SK-N-SH (cell line): ENCODE results near the gene NAP1L1. TPM values are rescaled to one million over a fixed set of nuclear protein-coding genes. Genes with fewer than 3 reads are reported as not detected.

ENCODE experiments used
- CTCF ChIA-PET: fragments of 300-600, 350-600 bp; formaldehyde crosslinking; extraction: SDS; loops from one replicate; lab custom pipeline; 2021; lab: Yijun Ruan, JAX
- POLR2A ChIA-PET: fragments of 350-600 bp; sonication (Branson Sonifier 250); formaldehyde crosslinking; extraction: SDS; loops from one replicate; lab custom pipeline; 2020; ENCODE audit warnings: antibody characterized with exemption, inconsistent platforms; lab: Yijun Ruan, JAX
- DNase-seq: peaks from one replicate; pipeline ENCODE4 v3.0.0; 2012
- H2AFZ ChIP-seq: fragments of 200-600 bp; sonication (generic); 2 replicates; pipeline ENCODE4 v1.8.1; 2016; ENCODE audit warnings: antibody characterized with exemption, mild to moderate bottlenecking, low read depth
- H3F3A ChIP-seq: fragments of 200-600 bp; sonication (generic); replicated peaks from 2 replicates; pipeline ENCODE3; 2016; ENCODE audit warnings: antibody characterized with exemption, mild to moderate bottlenecking; ENCODE audit not compliant: insufficient read depth
- H3K27ac ChIP-seq, 2 experiments: fragments of 200-500 bp in 1 of 2; fragments of 200-600 bp in 1 of 2; sonication (Bioruptor generic) in 1 of 2; sonication (generic), shearing (Covaris generic) in 1 of 2; 2 replicates each; pipeline versions ENCODE4 v1.5.1 to v1.6.1; 2014 to 2016; ENCODE audit warnings: low read depth in 2 of 2, inconsistent platforms in 1 of 2, low read length in 1 of 2, mild to moderate bottlenecking in 1 of 2, mixed read lengths in 1 of 2
- H3K27me3 ChIP-seq: fragments of 200-600 bp; sonication (generic), shearing (Covaris generic); 2 replicates; pipeline ENCODE4 v1.6.1; 2016; ENCODE audit warnings: mixed run types; ENCODE audit not compliant: insufficient read depth
- H3K36me3 ChIP-seq, 2 experiments: fragments of 200-500 bp in 1 of 2; fragments of 200-600 bp in 1 of 2; sonication (Bioruptor generic) in 1 of 2; sonication (generic) in 1 of 2; replicated peaks in 1 of 2; 2 replicates each; pipeline versions ENCODE3 to v1.5.1; 2014 to 2016; ENCODE audit warnings: low read length in 1 of 2, mild to moderate bottlenecking in 1 of 2; ENCODE audit not compliant: insufficient read depth in 2 of 2, control insufficient read depth in 1 of 2
- H3K4me1 ChIP-seq, 2 experiments: fragments of 200-500 bp in 1 of 2; fragments of 200-600 bp in 1 of 2; sonication (Bioruptor generic) in 1 of 2; sonication (generic), shearing (Covaris generic) in 1 of 2; 2 replicates each; pipeline versions ENCODE4 v1.5.1 to v1.6.1; 2014 to 2016; ENCODE audit warnings: low read depth in 1 of 2, low read length in 1 of 2, mixed run types in 1 of 2; ENCODE audit not compliant: insufficient read depth in 2 of 2, control insufficient read depth in 1 of 2
- H3K4me2 ChIP-seq: fragments of 200-600 bp; sonication (generic), shearing (Covaris generic); 2 replicates; pipeline ENCODE4 v1.6.1; 2017; ENCODE audit warnings: mixed run types
- H3K4me3 ChIP-seq, 2 experiments: fragments of 200-500 bp in 1 of 2; fragments of 200-600 bp in 1 of 2; sonication (Bioruptor generic) in 1 of 2; sonication (generic), shearing (Covaris generic) in 1 of 2; 2 replicates each; pipeline versions ENCODE4 v1.5.1 to v1.8.1; 2014 to 2016; ENCODE audit warnings: low read depth in 2 of 2, inconsistent platforms in 1 of 2, low read length in 1 of 2, mild to moderate bottlenecking in 1 of 2, mixed read lengths in 1 of 2, moderate library complexity in 1 of 2
- H3K79me2 ChIP-seq: fragments of 200-600 bp; sonication (generic); 2 replicates; pipeline ENCODE4 v1.8.1; 2017; ENCODE audit warnings: mild to moderate bottlenecking; ENCODE audit not compliant: insufficient read depth
- H3K9ac ChIP-seq: fragments of 200-600 bp; sonication (generic); 2 replicates; pipeline ENCODE4 v1.6.1; 2017; ENCODE audit warnings: mixed run types
- H3K9me2 ChIP-seq: fragments of 200-600 bp; sonication (generic); 2 replicates; pipeline ENCODE4 v1.6.1; 2017; ENCODE audit warnings: mixed run types
- H3K9me3 ChIP-seq: fragments of 200-600 bp; sonication (generic); 2 replicates; pipeline ENCODE4 v1.6.1; 2017; ENCODE audit warnings: mixed run types, mild to moderate bottlenecking, moderate library complexity
- H4K20me1 ChIP-seq: fragments of 200-600 bp; sonication (generic); 2 replicates; pipeline ENCODE4 v1.6.1; 2017; ENCODE audit warnings: mild to moderate bottlenecking, mixed run types; ENCODE audit not compliant: insufficient read depth
- CTCF ChIP-seq: fragments of 200-600 bp; sonication (generic); IDR thresholded peaks from 2 replicates; pipeline ENCODE4 v1.6.1; 2017; ENCODE audit warnings: antibody characterized with exemption, mild to moderate bottlenecking, moderate library complexity
- ELF1 ChIP-seq: IDR thresholded peaks from 2 replicates; pipeline ENCODE4 v1.4.0; 2012
- EZH2phosphoT487 ChIP-seq: fragments of 200-600 bp; sonication (generic); IDR thresholded peaks from 2 replicates; pipeline ENCODE4 v1.6.1; 2017; ENCODE audit warnings: low read depth, mixed run types, mild to moderate bottlenecking, antibody characterized with exemption, moderate library complexity, borderline replicate concordance
- FOSL2 ChIP-seq: IDR thresholded peaks from 2 replicates; pipeline ENCODE4 v1.4.0; 2012; ENCODE audit warnings: low read depth, mild to moderate bottlenecking, moderate library complexity, borderline replicate concordance
- IRF3 ChIP-seq: fragments of 150-350 bp; IDR thresholded peaks from 2 replicates; pipeline ENCODE4 v1.6.1; 2016; ENCODE audit warnings: mild to moderate bottlenecking, low read depth, low read length
- MAX ChIP-seq: IDR thresholded peaks from 2 replicates; pipeline ENCODE4 v1.4.0; 2012; ENCODE audit warnings: low read depth
- NRF1 ChIP-seq: IDR thresholded peaks from 2 replicates; pipeline ENCODE4 v1.6.1; 2012; ENCODE audit warnings: low read depth, mild to moderate bottlenecking, low read length
- TCF12 ChIP-seq: IDR thresholded peaks from 2 replicates; pipeline ENCODE4 v1.4.0; 2012
- TEAD4 ChIP-seq: IDR thresholded peaks from 2 replicates; pipeline ENCODE4 v1.4.0; 2012; ENCODE audit warnings: mild to moderate bottlenecking, borderline replicate concordance; ENCODE audit not compliant: insufficient read depth
- WGBS: methylation state at CpG from one replicate; pipeline ENCODE4 v1.1.6; 2017; ENCODE audit warnings: low lambda C conversion rate; 5-methylcytosine and 5-hydroxymethylcytosine counted together
- polyA plus RNA-seq, 3 experiments: library from polyadenylated mRNA; depleted of rRNA; stranded (reverse); fragments of >200 nt; gene quantifications; 2 replicates each; pipeline ENCODE4 v1.2.3, GENCODE V29; 2012
- TF ChIP-seq, protein P1 (sequence below): fragments of 150-350 bp; IDR thresholded peaks from 2 replicates; pipeline ENCODE4 v1.6.1; 2017; ENCODE audit warnings: antibody characterized with exemption, low read length, low read depth, borderline replicate concordance
- TF ChIP-seq, protein P2 (sequence below): IDR thresholded peaks from 2 replicates; pipeline ENCODE4 v1.4.0; 2012; ENCODE audit warnings: low read depth, borderline replicate concordance

Gene NAP1L1
- polyA plus RNA-seq, 1 of the 3 experiments (the other 2 are of a cell fraction) = 197 TPM

GRCh38 chr12:75997658-75998057, 86.8 kb downstream of the NAP1L1 start (continued):
- TF ChIP-seq EZH2phosphoT487 (no peak), CTCF (no peak), FOSL2 (no peak), TEAD4 (no peak)
- TF ChIP-seq, protein P1, sequence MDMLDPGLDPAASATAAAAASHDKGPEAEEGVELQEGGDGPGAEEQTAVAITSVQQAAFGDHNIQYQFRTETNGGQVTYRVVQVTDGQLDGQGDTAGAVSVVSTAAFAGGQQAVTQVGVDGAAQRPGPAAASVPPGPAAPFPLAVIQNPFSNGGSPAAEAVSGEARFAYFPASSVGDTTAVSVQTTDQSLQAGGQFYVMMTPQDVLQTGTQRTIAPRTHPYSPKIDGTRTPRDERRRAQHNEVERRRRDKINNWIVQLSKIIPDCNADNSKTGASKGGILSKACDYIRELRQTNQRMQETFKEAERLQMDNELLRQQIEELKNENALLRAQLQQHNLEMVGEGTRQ = no peak
- TF ChIP-seq, protein P2, sequence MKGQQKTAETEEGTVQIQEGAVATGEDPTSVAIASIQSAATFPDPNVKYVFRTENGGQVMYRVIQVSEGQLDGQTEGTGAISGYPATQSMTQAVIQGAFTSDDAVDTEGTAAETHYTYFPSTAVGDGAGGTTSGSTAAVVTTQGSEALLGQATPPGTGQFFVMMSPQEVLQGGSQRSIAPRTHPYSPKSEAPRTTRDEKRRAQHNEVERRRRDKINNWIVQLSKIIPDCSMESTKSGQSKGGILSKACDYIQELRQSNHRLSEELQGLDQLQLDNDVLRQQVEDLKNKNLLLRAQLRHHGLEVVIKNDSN = no peak

DNA sequence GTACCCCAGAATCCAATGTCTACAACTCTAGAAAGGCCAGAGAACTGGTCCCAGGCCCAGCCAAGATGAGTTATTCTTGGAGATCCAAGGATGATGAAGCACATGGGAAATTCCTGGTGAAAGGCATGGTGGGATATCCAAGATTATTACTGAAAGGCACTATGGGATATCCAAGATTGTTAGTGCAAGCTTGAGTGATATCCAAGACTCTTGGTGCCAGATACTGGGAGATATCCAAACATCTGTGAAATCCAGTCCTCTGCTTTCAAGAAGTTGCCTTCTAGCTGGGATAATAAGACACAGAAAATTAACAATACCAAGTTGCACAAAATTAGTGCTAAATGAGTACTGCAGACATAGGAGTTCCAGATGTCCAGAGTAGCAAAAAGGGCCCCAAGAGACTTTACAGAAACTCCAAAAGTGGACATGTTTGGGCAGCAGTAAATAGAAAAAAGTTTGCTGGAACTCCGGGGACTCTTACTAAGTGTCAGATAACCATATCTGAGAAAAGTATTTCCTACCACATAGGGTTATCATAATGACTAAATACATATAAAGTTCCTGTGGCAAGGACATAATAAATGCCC, 87.5 kb downstream of the NAP1L1 start:
- Histone ChIP-seq H3K36me3 (no peaks in the 10 kb centered on the region), H4K20me1 (no peaks in the 10 kb centered on the region), H3K79me2 (no peaks in the 10 kb centered on the region), H3K27ac (peak overlapping the region in 1 of 2 experiments; percentile 41; a peak in 1 of 4 replicates), H3K4me1 (peaks cover 0 to 10% of the 10 kb centered on the region in 2 experiments), H3K9me3 (no peaks in the 10 kb centered on the region), H2AFZ (peak overlapping the region; percentile 76; the same call in 1 of the 2 replicates), H3F3A (peaks cover 11% of the 10 kb centered on the region), H3K27me3 (no peaks in the 10 kb centered on the region), H3K9me2 (no peaks in the 10 kb centered on the region), H3K4me3 (no peak overlapping the region), H3K4me2 (peak overlapping the region; percentile 37; the same call in 1 of the 2 replicates), H3K9ac (no peak overlapping the region)
- DNase-seq = no peak
- ChIA-PET POLR2A (no interaction called here), CTCF (no interaction called here)
- 25% methylated on average over 1 of the region's 1 CpG for WGBS
- TF ChIP-seq IRF3 (no peak), ELF1 (no peak), MAX (0 out of 2 replicates have a peak, but pooled peaks have one; percentile 18), TCF12 (peak; percentile 14; the same call in 1 of the 2 replicates), NRF1 (no peak)
